Measurements from ENCODE around the gene ATG16L2. TPM values are rescaled to one million over a fixed set of nuclear protein-coding genes. Genes with fewer than 3 reads are reported as not detected.
A peak's percentile ranks its signal among the peaks of the same experiment; 100 is the strongest.
"Not testable (repeated sequence)": the region's sequence is repeated elsewhere in the genome, so short reads cannot be mapped to it uniquely, and the experiment has no call there.

Gene ATG16L2
- total RNA-seq, 1 donor, result 88.9 TPM

- DNase-seq (ENCODE audit: low read depth in 2 of 3, low spot score in 2 of 3), result peak in 1 of 3 donors; percentile 36
Observed at GRCh38 chr11:72799441-72799840, 14.8 kb upstream of the ATG16L2 start.

- DNase-seq (ENCODE audit: low read depth in 2 of 3, low spot score in 2 of 3), result no peak
Observed at GRCh38 chr11:72802822-72803221, 11.4 kb upstream of the ATG16L2 start.

DNA sequence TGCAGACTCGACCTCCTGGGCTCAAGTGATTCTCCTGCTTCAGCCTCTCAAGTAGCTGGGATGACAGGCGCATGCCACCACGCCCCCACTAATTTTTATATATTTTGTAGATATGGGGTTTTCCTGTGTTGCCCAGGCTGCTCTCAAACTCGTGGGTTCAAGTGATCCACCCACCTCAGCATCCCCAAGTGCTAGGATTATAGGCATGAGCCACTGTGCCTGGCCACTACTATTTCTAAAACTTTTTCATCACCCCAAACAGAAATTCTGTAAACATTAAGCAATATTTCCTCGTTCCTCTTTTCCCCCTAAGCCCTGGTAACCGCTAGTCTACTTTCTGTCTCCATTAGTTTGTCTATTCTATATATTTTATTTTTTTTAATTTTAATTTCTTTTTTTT lies 9.0 kb upstream of the ATG16L2 start:
- DNase-seq (ENCODE audit: low read depth in 2 of 3, low spot score in 2 of 3), result no peak

DNA sequence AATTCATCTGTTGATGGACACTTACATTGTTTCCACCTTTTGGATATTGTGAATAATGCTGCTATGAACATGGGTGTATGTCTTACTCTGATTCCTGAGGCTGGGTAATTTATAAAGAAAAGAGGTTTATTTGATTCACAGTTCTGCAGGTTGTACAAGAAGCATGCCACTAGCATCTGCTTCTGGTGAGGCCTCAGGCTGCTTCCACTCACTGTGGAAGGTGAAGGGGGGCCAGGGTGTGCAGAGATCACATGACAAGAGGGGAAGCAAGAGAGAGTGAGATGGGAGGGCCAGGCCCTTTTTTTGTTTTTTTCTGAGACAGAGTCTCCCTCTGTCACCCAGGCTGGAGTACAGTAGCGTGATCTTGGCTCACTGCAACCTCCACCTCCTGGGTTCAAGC lies 7.8 kb upstream of the ATG16L2 start:
- not testable (repeated sequence) for DNase-seq (ENCODE audit: low read depth in 2 of 3, low spot score in 2 of 3)

- DNase-seq (ENCODE audit: low read depth in 2 of 3, low spot score in 2 of 3), result peak in 2 of 3 donors; percentile 67 to 83
Observed at GRCh38 chr11:72807021-72807693, 7.1 kb upstream of the ATG16L2 start.

GRCh38 chr11:72807792-72808191 lies 6.4 kb upstream of the ATG16L2 start:
- peak in 1 of 3 donors; percentile 82 for DNase-seq (ENCODE audit: low read depth in 2 of 3, low spot score in 2 of 3)

GRCh38 chr11:72808331-72808798 lies 5.8 kb upstream of the ATG16L2 start:
- no peak for DNase-seq (ENCODE audit: low read depth in 2 of 3, low spot score in 2 of 3)

DNA sequence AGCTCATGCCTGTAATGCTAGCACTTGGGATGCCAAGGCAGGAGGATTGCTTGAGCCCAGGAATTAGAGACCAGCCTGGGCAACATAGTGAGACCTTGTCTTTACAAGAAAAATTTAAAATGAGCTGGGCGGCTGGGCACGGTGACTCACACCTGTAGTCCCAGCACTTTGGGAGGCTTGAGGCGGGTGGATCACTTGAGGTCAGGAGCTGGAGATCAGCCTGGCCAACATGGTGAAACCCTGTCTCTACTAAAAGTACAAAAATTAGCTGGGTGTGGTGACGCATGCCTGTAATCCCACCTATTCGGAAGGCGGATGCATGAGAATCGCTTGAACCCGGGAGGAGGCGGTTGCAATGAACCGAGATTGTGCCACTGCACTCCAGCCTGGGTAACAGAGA lies 2.5 kb upstream of the ATG16L2 start:
- not testable (repeated sequence) for DNase-seq (ENCODE audit: low read depth in 2 of 3, low spot score in 2 of 3)

DNA sequence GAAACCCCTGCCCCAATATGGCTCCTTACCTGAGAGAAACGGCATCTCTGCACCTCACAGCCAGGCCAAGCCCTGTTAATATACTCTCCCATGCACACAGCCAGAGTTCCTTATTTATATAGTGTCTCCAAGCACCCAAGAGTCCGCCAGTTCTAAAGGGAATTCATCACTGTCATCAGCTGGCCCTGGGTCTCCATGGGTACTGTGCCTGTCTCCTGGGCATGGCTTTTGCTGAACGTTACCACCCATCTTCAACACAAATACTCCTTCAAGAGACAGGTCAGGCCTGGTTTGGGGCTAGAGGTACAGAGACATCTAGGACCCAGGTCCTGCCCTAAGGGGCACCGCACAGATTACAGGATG lies 1.6 kb upstream of the ATG16L2 start:
- DNase-seq (ENCODE audit: low read depth in 2 of 3, low spot score in 2 of 3), result peak in 1 of 3 donors; percentile 74

- DNase-seq (ENCODE audit: low read depth in 2 of 3, low spot score in 2 of 3), result peak in 2 of 3 donors; percentile 77 to 79
Observed at GRCh38 chr11:72812967-72813739, 1.1 kb upstream of the ATG16L2 start.

DNA sequence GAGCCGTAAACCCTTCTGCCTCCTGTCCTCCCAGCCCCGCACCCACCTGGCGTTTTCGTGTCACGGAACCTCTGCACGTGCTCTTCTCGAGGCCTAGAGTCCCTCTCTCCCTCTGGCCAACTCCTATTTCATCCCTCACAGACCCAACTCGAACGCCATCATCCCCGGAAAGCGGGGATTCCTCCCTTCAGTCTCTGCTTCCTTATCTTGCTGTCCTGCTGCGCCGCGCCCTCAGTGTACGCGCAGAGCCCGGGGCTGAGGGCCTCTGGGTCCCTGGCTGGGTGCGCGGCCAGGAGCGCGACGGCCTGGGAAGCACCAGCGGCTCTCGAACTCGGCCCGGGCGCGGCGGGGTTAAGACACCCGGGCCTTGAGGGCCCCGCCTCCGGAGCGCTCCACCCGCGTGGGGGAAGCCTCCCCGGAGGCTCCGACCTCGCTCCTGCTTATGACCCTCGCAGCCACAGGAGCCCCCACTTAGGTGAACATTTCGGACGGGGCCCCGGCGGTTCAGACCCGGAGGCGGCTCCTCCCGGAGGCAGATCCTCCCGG lies 398 bp upstream of the ATG16L2 start:
- DNase-seq (ENCODE audit: low read depth in 2 of 3, low spot score in 2 of 3), result peak in 2 of 3 donors; percentile 85

DNA sequence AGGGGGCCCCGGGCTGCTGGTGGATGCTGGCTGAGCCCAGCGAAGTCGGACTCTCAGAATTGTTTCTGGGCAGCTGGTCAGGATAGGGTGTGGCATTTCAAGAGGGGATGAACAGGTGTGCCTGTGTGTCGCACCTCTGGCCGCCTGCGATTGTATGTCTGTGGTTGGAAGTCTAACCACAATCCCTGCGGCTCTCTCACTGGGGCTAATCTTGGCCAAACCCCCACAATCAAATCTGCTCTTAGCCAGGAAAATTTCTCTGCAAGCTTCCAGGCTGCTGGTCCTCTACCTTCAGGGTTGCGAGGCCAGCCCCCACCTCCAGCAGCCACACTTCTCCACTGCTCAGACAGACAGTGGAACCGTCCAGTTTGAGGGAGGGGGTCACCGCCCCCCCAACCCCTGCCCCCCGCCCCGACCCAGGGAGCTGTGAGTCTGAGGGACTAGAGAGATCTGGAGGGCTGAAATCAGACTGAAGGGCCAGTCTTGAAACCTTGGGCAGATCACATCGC lies 953 bp downstream of the ATG16L2 start:
- no peak for DNase-seq (ENCODE audit: low read depth in 2 of 3, low spot score in 2 of 3)

DNA sequence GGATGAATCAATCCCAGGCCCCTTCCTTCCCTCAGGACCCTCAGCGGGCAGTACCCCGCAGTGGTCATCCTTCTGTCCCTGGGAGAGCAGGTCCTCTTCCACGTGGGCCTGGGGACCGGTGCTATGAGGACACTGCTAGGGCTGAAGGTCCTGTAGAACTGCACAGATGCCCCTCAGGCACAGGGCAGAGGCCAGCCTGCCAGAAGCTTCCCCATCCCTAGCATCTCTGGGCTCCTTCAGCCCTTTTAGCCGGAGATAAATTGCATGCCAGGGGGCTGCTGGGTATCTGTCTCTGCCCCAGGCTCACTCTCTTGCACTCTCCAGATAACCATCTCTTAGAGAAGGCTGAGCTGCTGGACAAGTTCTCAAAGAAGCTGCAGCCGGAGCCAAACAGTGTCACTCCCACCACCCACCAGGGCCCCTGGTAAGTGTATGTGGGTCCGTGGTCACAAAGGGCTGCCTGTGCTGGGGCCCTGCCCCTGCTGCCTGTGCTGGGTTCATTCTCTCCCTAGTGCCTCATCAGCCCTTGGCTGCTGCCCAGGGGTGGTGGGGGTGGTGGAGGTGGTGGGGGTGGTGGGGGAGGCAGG lies 2.3 kb downstream of the ATG16L2 start:
- no peak for DNase-seq (ENCODE audit: low read depth in 2 of 3, low spot score in 2 of 3)

DNA sequence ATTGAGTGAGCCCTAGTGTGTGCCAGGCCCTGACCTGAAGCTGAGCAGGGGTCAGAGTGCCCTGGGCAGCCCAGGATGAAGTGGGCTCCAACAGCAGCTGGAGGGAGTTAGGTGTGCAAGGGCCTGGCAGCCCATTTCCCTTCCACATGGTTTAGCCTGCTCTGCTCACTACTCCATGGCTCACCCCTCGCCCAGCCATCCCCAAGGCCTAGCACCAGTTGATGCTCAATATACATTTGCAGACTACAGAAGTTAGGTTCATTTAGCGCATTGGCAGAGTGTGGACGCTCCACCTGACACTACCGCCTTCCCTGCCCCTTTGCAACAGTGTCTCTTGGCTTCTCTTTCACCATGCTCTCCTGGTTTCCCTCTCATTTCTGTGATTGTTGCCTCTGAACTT lies 3.8 kb downstream of the ATG16L2 start:
- DNase-seq (ENCODE audit: low read depth in 2 of 3, low spot score in 2 of 3), result no peak

DNA sequence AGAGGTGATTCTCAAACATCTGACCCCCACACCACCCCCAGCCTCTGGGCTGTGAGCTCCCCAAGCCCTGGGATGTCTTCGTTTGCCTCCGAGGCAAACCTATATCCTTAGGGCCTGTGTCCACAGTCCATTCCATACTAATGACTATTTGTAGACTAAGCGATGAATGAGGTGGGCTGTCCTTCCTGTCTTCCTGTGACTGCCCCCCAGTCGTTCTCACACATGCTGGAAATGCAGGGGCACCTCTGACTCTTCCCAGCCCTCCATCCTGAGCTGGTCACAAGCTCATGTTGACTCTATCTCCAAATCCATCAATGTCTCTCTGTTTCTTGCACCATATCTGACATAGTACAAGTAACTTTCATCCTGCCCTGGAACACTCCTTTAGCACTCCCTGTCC lies 4.8 kb downstream of the ATG16L2 start:
- DNase-seq (ENCODE audit: low read depth in 2 of 3, low spot score in 2 of 3), result no peak

GRCh38 chr11:72820439-72821139 lies 6.4 kb downstream of the ATG16L2 start:
- DNase-seq (ENCODE audit: low read depth in 2 of 3, low spot score in 2 of 3), result no peak

GRCh38 chr11:72821221-72821919 lies 7.2 kb downstream of the ATG16L2 start:
- no peak for DNase-seq (ENCODE audit: low read depth in 2 of 3, low spot score in 2 of 3)

GRCh38 chr11:72821920-72822799 lies 7.9 kb downstream of the ATG16L2 start:
- DNase-seq (ENCODE audit: low read depth in 2 of 3, low spot score in 2 of 3), result peak; percentile 68 to 73 (median 73)
